Trophoblast cell (in vitro differentiated cells and primary cell): ENCODE data around the gene NFAT5.
"Not testable (repeated sequence)": the region's sequence is repeated elsewhere in the genome, so short reads cannot be mapped to it uniquely, and the experiment has no call there.

ENCODE experiments used
- DNase-seq, 2 donors: peaks; one replicate each; pipeline ENCODE4 v3.0.0-alpha.2; 2016
- H2AFZ ChIP-seq: 2 replicates; pipeline ENCODE4 v1.6.1; 2013; ENCODE audit warnings: low read length, moderate library complexity, mild to moderate bottlenecking; ENCODE audit not compliant: insufficient read depth, poor library complexity
- H2AK5ac ChIP-seq: 2 replicates; pipeline ENCODE4 v1.6.1; 2013; ENCODE audit warnings: mild to moderate bottlenecking, low read length
- H2BK120ac ChIP-seq: 2 replicates; pipeline ENCODE4 v1.6.1; 2013; ENCODE audit warnings: low read length, mild to moderate bottlenecking, moderate library complexity; ENCODE audit not compliant: insufficient read depth, poor library complexity
- H2BK12ac ChIP-seq: 2 replicates; pipeline ENCODE4 v1.6.1; 2013; ENCODE audit warnings: mild to moderate bottlenecking, low read length, moderate library complexity
- H2BK5ac ChIP-seq: 2 replicates; pipeline ENCODE4 v1.6.1; 2013; ENCODE audit warnings: low read length, low read depth, moderate library complexity, mild to moderate bottlenecking; ENCODE audit not compliant: poor library complexity
- H3K14ac ChIP-seq: 2 replicates; pipeline ENCODE4 v1.6.1; 2013; ENCODE audit warnings: mild to moderate bottlenecking, low read length
- H3K18ac ChIP-seq: 2 replicates; pipeline ENCODE4 v1.6.1; 2013; ENCODE audit warnings: mild to moderate bottlenecking, low read length
- H3K23ac ChIP-seq: 2 replicates; pipeline ENCODE4 v1.6.1; 2013; ENCODE audit warnings: low read length
- H3K27ac ChIP-seq: 2 replicates; pipeline ENCODE4 v1.5.1; 2013; ENCODE audit warnings: low read depth, mild to moderate bottlenecking, inconsistent platforms, low read length, moderate library complexity
- H3K27me3 ChIP-seq: 2 replicates; pipeline ENCODE4 v1.6.1; 2013; ENCODE audit warnings: inconsistent platforms, mild to moderate bottlenecking, low read length, moderate library complexity; ENCODE audit not compliant: insufficient read depth
- H3K36me3 ChIP-seq, 2 experiments: 1 replicate in 1 of 2; 2 replicates in 1 of 2; pipeline ENCODE4 v1.6.1; 2013; ENCODE audit warnings: low read length in 2 of 2, mild to moderate bottlenecking in 2 of 2, moderate library complexity in 1 of 2; ENCODE audit not compliant: insufficient read depth in 2 of 2, control insufficient read depth in 1 of 2
- H3K4ac ChIP-seq: 2 replicates; pipeline ENCODE4 v1.6.1; 2013; ENCODE audit warnings: low read depth, mild to moderate bottlenecking, low read length, moderate library complexity
- H3K4me1 ChIP-seq, 2 experiments: 1 replicate in 1 of 2; 2 replicates in 1 of 2; pipeline ENCODE4 v1.6.1; 2013; ENCODE audit warnings: low read length in 2 of 2, mild to moderate bottlenecking in 2 of 2, moderate library complexity in 1 of 2; ENCODE audit not compliant: insufficient read depth in 2 of 2, control insufficient read depth in 1 of 2
- H3K4me2 ChIP-seq: 2 replicates; pipeline ENCODE4 v1.6.1; 2013; ENCODE audit warnings: inconsistent platforms, mild to moderate bottlenecking, low read length, moderate library complexity
- H3K4me3 ChIP-seq: 2 replicates; pipeline ENCODE4 v1.5.1; 2013; ENCODE audit warnings: mild to moderate bottlenecking, low read depth, low read length, inconsistent platforms
- H3K79me1 ChIP-seq: one replicate; pipeline ENCODE4 v1.6.1; 2013; ENCODE audit warnings: low read length
- H3K79me2 ChIP-seq: 2 replicates; pipeline ENCODE4 v1.6.1; 2013; ENCODE audit warnings: low read length, mild to moderate bottlenecking; ENCODE audit not compliant: control insufficient read depth, insufficient read depth, poor library complexity
- H3K9ac ChIP-seq: 2 replicates; pipeline ENCODE4 v1.6.1; 2013; ENCODE audit warnings: mild to moderate bottlenecking, low read length
- H3K9me3 ChIP-seq: 2 replicates; pipeline ENCODE4 v1.6.1; 2013; ENCODE audit warnings: low read depth, mild to moderate bottlenecking, control low read depth, inconsistent platforms, low read length; ENCODE audit not compliant: insufficient read depth
- H4K12ac ChIP-seq: 2 replicates; pipeline ENCODE4 v1.6.1; 2013; ENCODE audit warnings: low read depth, mild to moderate bottlenecking, low read length, moderate library complexity
- H4K8ac ChIP-seq: 2 replicates; pipeline ENCODE4 v1.6.1; 2013; ENCODE audit warnings: low read depth, mild to moderate bottlenecking, low read length, moderate library complexity
- H4K91ac ChIP-seq: one replicate; pipeline ENCODE4 v1.6.1; 2013; ENCODE audit warnings: low read depth, mild to moderate bottlenecking, low read length, moderate library complexity
- WGBS: extraction: QIAGEN DNeasy Blood & Tissue Kit; methylation state at CpG from one replicate; pipeline ENCODE4 v1.1.7; 2013; ENCODE audit warnings: missing lambda C conversion rate; ENCODE audit not compliant: insufficient read length, insufficient coverage; ENCODE audit errors: extremely low coverage; 5-methylcytosine and 5-hydroxymethylcytosine counted together

The NFAT5 gene

GRCh38 chr16:69581297-69581696 lies 15.5 kb downstream of the NFAT5 start:
- Histone ChIP-seq H3K79me2 (peaks cover 1% of the 10 kb centered on the region), H4K12ac (no peak overlapping the region), H3K23ac (no peak overlapping the region), H3K9me3 (no peaks in the 10 kb centered on the region), H3K27me3 (no peaks in the 10 kb centered on the region), H3K36me3 (peaks cover 0 to 2% of the 10 kb centered on the region in 2 experiments), H3K79me1 (no peaks in the 10 kb centered on the region), H2AK5ac (no peak overlapping the region), H2BK5ac (no peak overlapping the region), H2AFZ (no peak overlapping the region), H3K9ac (no peak overlapping the region), H4K91ac (no peak overlapping the region), H3K27ac (no peak overlapping the region), H2BK12ac (no peak overlapping the region), H3K4me2 (no peak overlapping the region), H3K4me1 (peaks cover 2 to 3% of the 10 kb centered on the region in 2 experiments), H3K18ac (no peak overlapping the region), H3K4ac (no peak overlapping the region), H2BK120ac (no peak overlapping the region), H3K4me3 (no peak overlapping the region), H3K14ac (no peak overlapping the region), H4K8ac (no peak overlapping the region)
- no peak for DNase-seq

GRCh38 chr16:69584493-69584892 lies 18.7 kb downstream of the NFAT5 start:
- not testable (repeated sequence) for H3K36me3 ChIP-seq, H3K4me3 ChIP-seq, H3K79me1 ChIP-seq, H3K27me3 ChIP-seq, H2AK5ac ChIP-seq, H3K9me3 ChIP-seq, H2BK5ac ChIP-seq, H3K9ac ChIP-seq, H3K14ac ChIP-seq, H3K23ac ChIP-seq, H3K18ac ChIP-seq, H3K27ac ChIP-seq, H3K4me2 ChIP-seq, H4K91ac ChIP-seq, H4K8ac ChIP-seq, H2BK12ac ChIP-seq, H4K12ac ChIP-seq, H3K4ac ChIP-seq, H3K79me2 ChIP-seq, H3K4me1 ChIP-seq, H2AFZ ChIP-seq, H2BK120ac ChIP-seq
- DNase-seq: peak; percentile 82 to 90
- no CpG with 5 or more reads among the region's 5 CpGs for WGBS

GRCh38 chr16:69589434-69590269 lies 23.9 kb downstream of the NFAT5 start:
- no peak overlapping the region for H3K9ac ChIP-seq
- no peak for DNase-seq
- H4K12ac ChIP-seq: no peak overlapping the region
- H3K79me2 ChIP-seq: no peaks in the 10 kb centered on the region
- H2AK5ac ChIP-seq: no peak overlapping the region
- H2BK5ac ChIP-seq: no peak overlapping the region
- H4K8ac ChIP-seq: no peak overlapping the region
- H3K36me3 ChIP-seq: peaks cover under 1 to 5% of the 10 kb centered on the region in 2 experiments
- H3K27ac ChIP-seq: no peak overlapping the region
- no peak overlapping the region for H2BK120ac ChIP-seq
- H3K4ac ChIP-seq: no peak overlapping the region
- H3K27me3 ChIP-seq: no peaks in the 10 kb centered on the region
- no peak overlapping the region for H3K4me2 ChIP-seq
- no peak overlapping the region for H3K14ac ChIP-seq
- no peak overlapping the region for H2AFZ ChIP-seq
- WGBS: no CpG with 5 or more reads among the region's 7 CpGs
- no peaks in the 10 kb centered on the region for H3K4me1 ChIP-seq
- no peak overlapping the region for H2BK12ac ChIP-seq
- H3K9me3 ChIP-seq: no peaks in the 10 kb centered on the region
- H3K79me1 ChIP-seq: no peaks in the 10 kb centered on the region
- H3K18ac ChIP-seq: no peak overlapping the region
- no peak overlapping the region for H3K4me3 ChIP-seq
- no peak overlapping the region for H4K91ac ChIP-seq
- no peak overlapping the region for H3K23ac ChIP-seq

GRCh38 chr16:69590590-69590989 lies 24.8 kb downstream of the NFAT5 start:
- no peak overlapping the region for H3K9ac ChIP-seq
- no peak overlapping the region for H3K4ac ChIP-seq
- WGBS: no CpG with 5 or more reads among the region's 3 CpGs

More at GRCh38 chr16:69590590-69590989, 24.8 kb downstream of the NFAT5 start:
- no peak overlapping the region for H4K8ac ChIP-seq
- H3K14ac ChIP-seq: no peak overlapping the region
- no peaks in the 10 kb centered on the region for H3K4me1 ChIP-seq
- H3K79me2 ChIP-seq: no peaks in the 10 kb centered on the region
- H3K79me1 ChIP-seq: no peaks in the 10 kb centered on the region
- no peak overlapping the region for H2AK5ac ChIP-seq
- no peak overlapping the region for H3K27ac ChIP-seq
- H3K18ac ChIP-seq: no peak overlapping the region
- no peak overlapping the region for H4K12ac ChIP-seq
- H2BK5ac ChIP-seq: no peak overlapping the region
- DNase-seq: no peak
- no peak overlapping the region for H3K4me3 ChIP-seq
- H2AFZ ChIP-seq: no peak overlapping the region
- H2BK120ac ChIP-seq: no peak overlapping the region
- no peaks in the 10 kb centered on the region for H3K9me3 ChIP-seq
- no peaks in the 10 kb centered on the region for H3K27me3 ChIP-seq
- no peak overlapping the region for H3K23ac ChIP-seq
- H2BK12ac ChIP-seq: no peak overlapping the region
- H3K36me3 ChIP-seq: peaks cover 3 to 5% of the 10 kb centered on the region in 2 experiments
- no peak overlapping the region for H4K91ac ChIP-seq
- H3K4me2 ChIP-seq: no peak overlapping the region
